ENCODE results near the gene VPREB3.

VPREB3 gene

GRCh38 chr22:23787600-23787896, 33.3 kb upstream of the VPREB3 start:
- FAIRE-seq (no peak), DNase-seq (ENCODE audit: insufficient read length, low spot score) (no peak)
- no peak for TF ChIP-seq CTCF (IDR thresholded peaks at IDR 0.05; ENCODE audit: insufficient read depth, missing control alignments)

GRCh38 chr22:23786752-23787599, 32.8 kb upstream of the VPREB3 start, which contains the start of gene SMARCB1:
Gene SMARCB1 (plus strand): TSS chr22:23786966. CDS start chr22:23787170, 204 bp downstream.
- no peak for TF ChIP-seq CTCF (IDR thresholded peaks at IDR 0.05; ENCODE audit: insufficient read depth, missing control alignments)
- peak; percentile 95 for DNase-seq (ENCODE audit: insufficient read length, low spot score)
- no peak for FAIRE-seq

- no peak for TF ChIP-seq CTCF (IDR thresholded peaks at IDR 0.05; ENCODE audit: insufficient read depth, missing control alignments)
- FAIRE-seq: no peak
- DNase-seq (ENCODE audit: insufficient read length, low spot score): no peak
Measured at GRCh38 chr22:23786261-23786710, 32.1 kb upstream of the VPREB3 start.

- FAIRE-seq: no peak
- DNase-seq (ENCODE audit: insufficient read length, low spot score): no peak
- TF ChIP-seq CTCF (IDR thresholded peaks at IDR 0.05; ENCODE audit: insufficient read depth, missing control alignments): no peak
Measured at GRCh38 chr22:23784215-23784732, 30.0 kb upstream of the VPREB3 start.

GRCh38 chr22:23783265-23784150, 29.3 kb upstream of the VPREB3 start:
- no peak for TF ChIP-seq CTCF (IDR thresholded peaks at IDR 0.05; ENCODE audit: insufficient read depth, missing control alignments)
- DNase-seq (ENCODE audit: insufficient read length, low spot score) (no peak), FAIRE-seq (no peak)

- DNase-seq (ENCODE audit: insufficient read length, low spot score): no peak
- TF ChIP-seq CTCF (IDR thresholded peaks at IDR 0.05; ENCODE audit: insufficient read depth, missing control alignments): no peak
- FAIRE-seq: no peak
Measured at GRCh38 chr22:23782703-23783102, 28.5 kb upstream of the VPREB3 start.
